ENCODE results near the gene R3HDM2. TPM values are rescaled to one million over a fixed set of nuclear protein-coding genes. Genes with fewer than 3 reads are reported as not detected.
A peak's percentile ranks its signal among the peaks of the same experiment; 100 is the strongest.

Gene R3HDM2
- polyA plus RNA-seq, 1 donor from 2014 or later: 11.1 TPM

DNA sequence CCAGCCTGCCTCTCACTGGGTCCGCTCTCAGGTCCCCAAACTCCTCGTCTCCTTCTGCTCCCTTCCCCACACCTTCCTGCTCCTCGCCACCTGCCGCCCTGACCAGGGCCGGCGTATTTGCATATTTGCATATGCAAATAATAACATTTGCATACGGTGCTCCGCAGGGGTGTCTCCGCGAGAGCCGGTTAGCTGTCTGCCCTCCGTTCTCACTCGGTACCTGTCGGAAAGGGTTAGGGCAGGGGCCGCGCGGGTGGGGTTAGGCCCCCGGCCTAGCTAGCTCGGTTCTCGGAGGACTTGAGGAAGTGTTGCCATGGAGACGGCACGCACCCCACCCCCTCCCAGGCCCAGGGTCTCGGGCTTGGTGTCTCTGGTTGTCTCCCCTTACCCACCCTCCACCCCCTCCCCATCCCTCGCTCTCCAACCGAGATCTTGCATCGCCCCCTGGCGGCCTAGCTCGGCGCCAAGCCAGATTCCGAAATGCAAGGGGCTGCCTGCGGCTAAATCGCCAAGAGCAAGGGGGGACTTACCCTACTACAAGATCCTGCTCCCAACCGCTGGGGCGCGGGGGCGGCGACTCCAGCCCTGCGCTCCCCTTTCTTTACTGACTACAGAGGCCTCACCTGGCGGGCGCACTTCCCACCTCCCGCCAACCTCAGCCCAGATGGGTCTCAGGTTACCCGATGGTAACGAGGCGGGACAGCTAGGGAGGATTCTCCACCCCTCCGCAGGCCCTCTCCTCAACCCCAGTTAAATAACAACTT is 188.0 kb downstream of the R3HDM2 start:
- no peaks in the 10 kb centered on the region for H3K9me3 ChIP-seq (ENCODE audit: low read length)
- H4K20me1 ChIP-seq (ENCODE audit: insufficient read depth): no peaks in the 10 kb centered on the region
- H3K79me2 ChIP-seq (replicated peaks; ENCODE audit: insufficient read depth, low read length): no peaks in the 10 kb centered on the region
- H3K9ac ChIP-seq (ENCODE audit: low read length): peak overlapping the region; percentile 98
- H2AFZ ChIP-seq (ENCODE audit: low read depth, low read length): no peak overlapping the region
- peak; percentile 75 for TF ChIP-seq RAD21 (conservative IDR thresholded peaks at IDR 0.05)
- no peak for TF ChIP-seq EZH2 (IDR thresholded peaks at IDR 0.05; ENCODE audit: borderline replicate concordance, insufficient read depth, low read length, poor library complexity, severe bottlenecking)
- TF ChIP-seq EP300 (conservative IDR thresholded peaks at IDR 0.05; ENCODE audit: poor library complexity, severe bottlenecking): no peak
- TF ChIP-seq SMC3 (conservative IDR thresholded peaks at IDR 0.05; ENCODE audit: poor library complexity): peak; percentile 70
- peak; percentile 3 for TF ChIP-seq POLR2AphosphoS5 (IDR thresholded peaks at IDR 0.05)
- TF ChIP-seq, protein P1, sequence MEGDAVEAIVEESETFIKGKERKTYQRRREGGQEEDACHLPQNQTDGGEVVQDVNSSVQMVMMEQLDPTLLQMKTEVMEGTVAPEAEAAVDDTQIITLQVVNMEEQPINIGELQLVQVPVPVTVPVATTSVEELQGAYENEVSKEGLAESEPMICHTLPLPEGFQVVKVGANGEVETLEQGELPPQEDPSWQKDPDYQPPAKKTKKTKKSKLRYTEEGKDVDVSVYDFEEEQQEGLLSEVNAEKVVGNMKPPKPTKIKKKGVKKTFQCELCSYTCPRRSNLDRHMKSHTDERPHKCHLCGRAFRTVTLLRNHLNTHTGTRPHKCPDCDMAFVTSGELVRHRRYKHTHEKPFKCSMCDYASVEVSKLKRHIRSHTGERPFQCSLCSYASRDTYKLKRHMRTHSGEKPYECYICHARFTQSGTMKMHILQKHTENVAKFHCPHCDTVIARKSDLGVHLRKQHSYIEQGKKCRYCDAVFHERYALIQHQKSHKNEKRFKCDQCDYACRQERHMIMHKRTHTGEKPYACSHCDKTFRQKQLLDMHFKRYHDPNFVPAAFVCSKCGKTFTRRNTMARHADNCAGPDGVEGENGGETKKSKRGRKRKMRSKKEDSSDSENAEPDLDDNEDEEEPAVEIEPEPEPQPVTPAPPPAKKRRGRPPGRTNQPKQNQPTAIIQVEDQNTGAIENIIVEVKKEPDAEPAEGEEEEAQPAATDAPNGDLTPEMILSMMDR (IDR thresholded peaks at IDR 0.05; ENCODE audit: poor library complexity, severe bottlenecking): peak; percentile 74
- H3K9me2 ChIP-seq (ENCODE audit: insufficient read depth, low read length): no peaks in the 10 kb centered on the region
- peak overlapping the region; percentile 79 for H3K4me3 ChIP-seq (ENCODE audit: low read length)
- H3F3A ChIP-seq (ENCODE audit: insufficient read depth, low read length, poor library complexity, severe bottlenecking): no peaks in the 10 kb centered on the region
- no peaks in the 10 kb centered on the region for H3K36me3 ChIP-seq (ENCODE audit: insufficient read depth, low read length)
- no peak overlapping the region for H3K27ac ChIP-seq (ENCODE audit: low read length)
- H3K4me2 ChIP-seq (ENCODE audit: low read length): peak overlapping the region; percentile 65
- H3K27me3 ChIP-seq (ENCODE audit: insufficient read depth, low read depth, low read length): peaks cover 52% of the 10 kb centered on the region

GRCh38 chr12:57242329-57242690 is 188.5 kb downstream of the R3HDM2 start:
- Histone ChIP-seq H3K79me2 (replicated peaks; ENCODE audit: insufficient read depth, low read length) (no peaks in the 10 kb centered on the region), H3K27me3 (ENCODE audit: insufficient read depth, low read depth, low read length) (peaks cover 58% of the 10 kb centered on the region), H3K9ac (ENCODE audit: low read length) (peak overlapping the region; percentile 98), H2AFZ (ENCODE audit: low read depth, low read length) (no peak overlapping the region), H4K20me1 (ENCODE audit: insufficient read depth) (no peaks in the 10 kb centered on the region), H3K36me3 (ENCODE audit: insufficient read depth, low read length) (no peaks in the 10 kb centered on the region), H3K4me3 (ENCODE audit: low read length) (peak overlapping the region; percentile 79), H3K4me2 (ENCODE audit: low read length) (peak overlapping the region; percentile 65), H3K9me3 (ENCODE audit: low read length) (no peaks in the 10 kb centered on the region), H3F3A (ENCODE audit: insufficient read depth, low read length, poor library complexity, severe bottlenecking) (no peaks in the 10 kb centered on the region), H3K9me2 (ENCODE audit: insufficient read depth, low read length) (no peaks in the 10 kb centered on the region), H3K27ac (ENCODE audit: low read length) (no peak overlapping the region)
- no peak for TF ChIP-seq EZH2 (IDR thresholded peaks at IDR 0.05; ENCODE audit: borderline replicate concordance, insufficient read depth, low read length, poor library complexity, severe bottlenecking)
- no peak for TF ChIP-seq SMC3 (conservative IDR thresholded peaks at IDR 0.05; ENCODE audit: poor library complexity)
- TF ChIP-seq, protein P1 (IDR thresholded peaks at IDR 0.05; ENCODE audit: poor library complexity, severe bottlenecking): no peak
- TF ChIP-seq POLR2AphosphoS5 (IDR thresholded peaks at IDR 0.05): no peak
- TF ChIP-seq MXI1 (conservative IDR thresholded peaks at IDR 0.05; ENCODE audit: poor library complexity, severe bottlenecking): no peak
- TF ChIP-seq TAF1 (IDR thresholded peaks at IDR 0.05; ENCODE audit: low read depth): no peak
- TF ChIP-seq EP300 (conservative IDR thresholded peaks at IDR 0.05; ENCODE audit: poor library complexity, severe bottlenecking): no peak
- TF ChIP-seq REST (IDR thresholded peaks at IDR 0.05; ENCODE audit: borderline replicate concordance): no peak
- TF ChIP-seq RAD21 (conservative IDR thresholded peaks at IDR 0.05): no peak

Measured in neural cell (in vitro differentiated cells).